H1 (cell line): ENCODE data around the gene RNF182. TPM values are rescaled to one million over a fixed set of nuclear protein-coding genes. Genes with fewer than 3 reads are reported as not detected.

ENCODE experiments used
- CTCF ChIA-PET: fragments of 300-600 bp; sonication (Branson Sonifier 250); formaldehyde crosslinking; loops from one replicate; lab custom pipeline; 2021; ENCODE audit not compliant: partially characterized antibody; lab: Charles Lee
- POLR2A ChIA-PET: fragments of 300-600 bp; sonication (Branson Sonifier 250); formaldehyde crosslinking; loops from one replicate; lab custom pipeline; 2021; ENCODE audit warnings: inconsistent platforms; ENCODE audit not compliant: partially characterized antibody; lab: Charles Lee
- DNase-seq, 2 experiments: peaks; one replicate each; pipeline versions ENCODE4 v3.0.0 to v3.0.0-alpha.2; 2010 to 2022; ENCODE audit warnings: low spot score in 2 of 2, low read depth in 1 of 2, mixed read lengths in 1 of 2
- FAIRE-seq: peaks from 2 replicates; lab custom pipeline; 2011; peaks lifted over from hg19 to GRCh38; lab: Jason Lieb, UNC
- H2AFZ ChIP-seq: 2 replicates; pipeline ENCODE4 v1.8.1; 2012; ENCODE audit warnings: low read length, inconsistent platforms
- H2AK5ac ChIP-seq: 2 replicates; pipeline ENCODE4 v1.6.1; 2013; ENCODE audit warnings: low read depth, low read length
- H2BK120ac ChIP-seq: replicated peaks from 2 replicates; pipeline ENCODE3; 2013; ENCODE audit warnings: low read depth, low read length, inconsistent platforms
- H2BK12ac ChIP-seq: 2 replicates; pipeline ENCODE4 v1.6.1; 2013; ENCODE audit warnings: low read depth, low read length
- H2BK15ac ChIP-seq: 2 replicates; pipeline ENCODE4 v1.6.1; 2013; ENCODE audit warnings: low read length
- H2BK20ac ChIP-seq: 2 replicates; pipeline ENCODE4 v1.6.1; 2013; ENCODE audit warnings: low read length
- H2BK5ac ChIP-seq: 2 replicates; pipeline ENCODE4 v1.6.1; 2013; ENCODE audit warnings: low read depth, low read length
- H3K14ac ChIP-seq: 2 replicates; pipeline ENCODE4 v1.6.1; 2013; ENCODE audit warnings: inconsistent platforms; ENCODE audit not compliant: insufficient read length
- H3K18ac ChIP-seq: 2 replicates; pipeline ENCODE4 v1.6.1; 2013; ENCODE audit warnings: low read length; ENCODE audit errors: extremely low read depth
- H3K23ac ChIP-seq: 2 replicates; pipeline ENCODE4 v1.6.1; 2013; ENCODE audit warnings: inconsistent platforms; ENCODE audit not compliant: insufficient read length
- H3K23me2 ChIP-seq: 2 replicates; pipeline ENCODE4 v1.6.1; 2013; ENCODE audit warnings: low read depth, low read length
- H3K27ac ChIP-seq: 2 replicates; pipeline ENCODE4 v1.6.1; 2011; ENCODE audit warnings: low read depth, low read length, inconsistent platforms
- H3K27me3 ChIP-seq, 4 experiments: replicated peaks in 1 of 4; 1 replicate in 1 of 4; 2 replicates in 3 of 4; pipeline versions ENCODE4 v1.6.1 to v1.8.1; 2011 to 2013; ENCODE audit warnings: low read length in 3 of 4, mild to moderate bottlenecking in 3 of 4, inconsistent platforms in 2 of 4, mixed read lengths in 2 of 4, moderate library complexity in 1 of 4; ENCODE audit not compliant: control insufficient read depth in 3 of 4, insufficient read depth in 3 of 4; ENCODE audit errors: extremely low read depth in 1 of 4
- H3K36me3 ChIP-seq, 4 experiments: 2 replicates each; pipeline versions ENCODE4 v1.6.1 to v1.8.1; 2011 to 2013; ENCODE audit warnings: mild to moderate bottlenecking in 4 of 4, low read length in 3 of 4, moderate library complexity in 2 of 4, control low read depth in 1 of 4, inconsistent platforms in 1 of 4; ENCODE audit not compliant: insufficient read depth in 4 of 4, control insufficient read depth in 2 of 4
- H3K4ac ChIP-seq: replicated peaks from 2 replicates; pipeline ENCODE3; 2013; ENCODE audit warnings: low read length, low read depth, mixed read lengths, inconsistent platforms; ENCODE audit not compliant: insufficient read length
- H3K4me1 ChIP-seq, 4 experiments: replicated peaks in 1 of 4; 1 replicate in 1 of 4; 2 replicates in 3 of 4; pipeline versions ENCODE4 v1.6.1 to v1.8.1; 2011 to 2013; ENCODE audit warnings: low read length in 3 of 4, inconsistent platforms in 2 of 4, mixed read lengths in 1 of 4; ENCODE audit not compliant: insufficient read depth in 4 of 4, control insufficient read depth in 3 of 4
- H3K4me2 ChIP-seq, 2 experiments: 2 replicates each; pipeline versions ENCODE4 v1.6.1 to v1.8.1; 2011 to 2013; ENCODE audit warnings: low read depth in 2 of 2, low read length in 2 of 2, control low read depth in 1 of 2, inconsistent platforms in 1 of 2, mild to moderate bottlenecking in 1 of 2; ENCODE audit not compliant: insufficient read depth in 1 of 2
- H3K4me3 ChIP-seq, 4 experiments: fragments of 200-600, 300-600 bp in 1 of 4; sonication (generic), shearing (Covaris generic), sonication (Bioruptor Twin) in 1 of 4; 2 replicates each; pipeline versions ENCODE4 v1.5.1 to v1.8.1; 2011 to 2016; ENCODE audit warnings: low read length in 4 of 4, low read depth in 3 of 4, control low read depth in 2 of 4, inconsistent platforms in 2 of 4, mild to moderate bottlenecking in 2 of 4, mixed read lengths in 1 of 4, moderate library complexity in 1 of 4; ENCODE audit not compliant: insufficient read depth in 2 of 4; ENCODE audit errors: extremely low read depth in 1 of 4
- H3K56ac ChIP-seq: replicated peaks from 2 replicates; pipeline ENCODE3; 2013; ENCODE audit warnings: low read depth, mild to moderate bottlenecking, mixed read lengths, low read length, inconsistent platforms; ENCODE audit not compliant: insufficient read length
- H3K79me1 ChIP-seq: 2 replicates; pipeline ENCODE4 v1.6.1; 2013; ENCODE audit warnings: low read depth, low read length, control low read depth
- H3K79me2 ChIP-seq, 2 experiments: 2 replicates each; pipeline versions ENCODE4 v1.6.1 to v1.8.1; 2012 to 2013; ENCODE audit warnings: low read length in 2 of 2, mild to moderate bottlenecking in 2 of 2, inconsistent platforms in 1 of 2; ENCODE audit not compliant: insufficient read depth in 2 of 2, control insufficient read depth in 1 of 2
- H3K9ac ChIP-seq, 4 experiments: replicated peaks in 1 of 4; 1 replicate in 1 of 4; 2 replicates in 3 of 4; pipeline versions ENCODE4 v1.6.1 to v1.8.1; 2011 to 2013; ENCODE audit warnings: low read depth in 3 of 4, low read length in 3 of 4, control low read depth in 2 of 4, mild to moderate bottlenecking in 2 of 4, moderate library complexity in 2 of 4, inconsistent platforms in 1 of 4; ENCODE audit errors: extremely low read depth in 1 of 4
- H3K9me3 ChIP-seq, 2 experiments: 2 replicates each; pipeline versions ENCODE4 v1.6.1 to v1.8.1; 2012 to 2013; ENCODE audit warnings: mild to moderate bottlenecking in 2 of 2, moderate library complexity in 2 of 2, control low read depth in 1 of 2, inconsistent platforms in 1 of 2, low read depth in 1 of 2, low read length in 1 of 2, mixed read lengths in 1 of 2; ENCODE audit not compliant: insufficient read depth in 2 of 2
- H4K20me1 ChIP-seq, 2 experiments: replicated peaks in 1 of 2; 2 replicates each; pipeline versions ENCODE3 to v1.8.1; 2011 to 2013; ENCODE audit warnings: inconsistent platforms in 2 of 2, low read length in 2 of 2, mild to moderate bottlenecking in 1 of 2; ENCODE audit not compliant: insufficient read depth in 2 of 2, control insufficient read depth in 1 of 2
- H4K5ac ChIP-seq: 2 replicates; pipeline ENCODE4 v1.6.1; 2013; ENCODE audit warnings: low read length, low read depth, mixed read lengths, inconsistent platforms; ENCODE audit not compliant: insufficient read length
- H4K8ac ChIP-seq: 2 replicates; pipeline ENCODE4 v1.8.0; 2013; ENCODE audit warnings: mild to moderate bottlenecking, moderate library complexity, low read length, inconsistent platforms; ENCODE audit not compliant: insufficient read depth; ENCODE audit errors: extremely low read depth
- H4K91ac ChIP-seq: replicated peaks from 2 replicates; pipeline ENCODE3; 2013; ENCODE audit warnings: low read length, mixed read lengths, inconsistent platforms; ENCODE audit not compliant: insufficient read length
- CHD1 ChIP-seq: IDR thresholded peaks from 2 replicates; pipeline ENCODE4 v1.6.1; 2012; ENCODE audit warnings: low read depth, low read length, improper control_type of control experiment
- EZH2 ChIP-seq: fragments of 200-600 bp; sonication (generic); IDR thresholded peaks from 2 replicates; pipeline ENCODE4 v1.7.1; 2012; ENCODE audit warnings: low read depth, mild to moderate bottlenecking, moderate library complexity, low read length, inconsistent platforms; ENCODE audit not compliant: severe bottlenecking
- GABPA ChIP-seq: IDR thresholded peaks from 2 replicates; pipeline ENCODE4 v1.6.1; 2011; ENCODE audit warnings: mild to moderate bottlenecking, low read length, moderate library complexity, borderline replicate concordance; ENCODE audit not compliant: insufficient read depth
- GTF2F1 ChIP-seq: IDR thresholded peaks from 2 replicates; pipeline ENCODE4 v1.6.1; 2012; ENCODE audit warnings: low read depth, low read length, improper control_type of control experiment, borderline replicate concordance
- POLR2A ChIP-seq, 2 experiments: IDR thresholded peaks; 1 replicate in 1 of 2; 2 replicates in 1 of 2; pipeline ENCODE4 v1.6.1; 2011; ENCODE audit warnings: low read depth in 2 of 2, low read length in 2 of 2, mild to moderate bottlenecking in 2 of 2; ENCODE audit errors: control extremely low read depth in 1 of 2
- RAD21 ChIP-seq, 2 experiments: IDR thresholded peaks in 1 of 2; conservative IDR thresholded peaks in 1 of 2; 2 replicates each; pipeline ENCODE4 v1.6.1; 2011; ENCODE audit warnings: low read depth in 2 of 2, low read length in 2 of 2, improper control_type of control experiment in 1 of 2, inconsistent platforms in 1 of 2, mild to moderate bottlenecking in 1 of 2, moderate library complexity in 1 of 2
- RFX5 ChIP-seq: IDR thresholded peaks from 2 replicates; pipeline ENCODE4 v1.6.1; 2011; ENCODE audit warnings: low read depth, low read length, improper control_type of control experiment, borderline replicate concordance
- RXRA ChIP-seq: IDR thresholded peaks from 2 replicates; pipeline ENCODE4 v1.6.1; 2011; ENCODE audit warnings: low read depth, mild to moderate bottlenecking, low read length, moderate library complexity; ENCODE audit not compliant: insufficient read depth
- SP1 ChIP-seq: IDR thresholded peaks from 2 replicates; pipeline ENCODE4 v1.6.1; 2011; ENCODE audit warnings: low read depth, low read length
- WGBS, 2 experiments: shearing (Covaris generic) in 1 of 2; methylation state at CpG; one replicate each; pipeline versions ENCODE4 v1.1.6 to v1.1.7; 2013 to 2015; ENCODE audit warnings: low lambda C conversion rate in 2 of 2, mixed read lengths in 2 of 2, inconsistent platforms in 1 of 2, low coverage in 1 of 2, missing lambda C conversion rate in 1 of 2; ENCODE audit not compliant: insufficient replicate concordance in 2 of 2, insufficient coverage in 1 of 2, insufficient read length in 1 of 2; ENCODE audit errors: extremely low coverage in 1 of 2, missing lambda C conversion rate in 1 of 2; 5-methylcytosine and 5-hydroxymethylcytosine counted together
- polyA plus RNA-seq, 7 experiments: library from polyadenylated mRNA; depleted of rRNA in 3 of 7; stranded (reverse) in 5 of 7; unstranded in 2 of 7; fragments of >200 nt in 5 of 7; fragments of 200-250 nt in 2 of 7; gene quantifications; 1 replicate in 5 of 7; 2 replicates in 1 of 7; 4 replicates in 1 of 7; pipeline versions ENCODE4 v1.2.1 to v1.2.3, GENCODE V29; 2011 to 2013; ENCODE audit warnings: missing spikeins in 2 of 7, mixed read lengths in 2 of 7
- total RNA-seq: library from RNA; stranded (reverse); fragmentation: NEBNext Ultra II Directional; extraction: Animal tissue kit (Norgen Biotek cat#: 25700); gene quantifications from 2 replicates; pipeline ENCODE4 v1.2.1, GENCODE V29; 2021
- TF ChIP-seq, protein P1 (sequence below): IDR thresholded peaks from 2 replicates; pipeline ENCODE4 v1.6.1; 2012; ENCODE audit warnings: inconsistent platforms

Gene RNF182
- total and polyA plus RNA-seq, 2 of the 8 experiments (the other 6 are each of a cell fraction or from before 2014, with no cell fraction given): 6.2 to 10.7 TPM

DNA sequence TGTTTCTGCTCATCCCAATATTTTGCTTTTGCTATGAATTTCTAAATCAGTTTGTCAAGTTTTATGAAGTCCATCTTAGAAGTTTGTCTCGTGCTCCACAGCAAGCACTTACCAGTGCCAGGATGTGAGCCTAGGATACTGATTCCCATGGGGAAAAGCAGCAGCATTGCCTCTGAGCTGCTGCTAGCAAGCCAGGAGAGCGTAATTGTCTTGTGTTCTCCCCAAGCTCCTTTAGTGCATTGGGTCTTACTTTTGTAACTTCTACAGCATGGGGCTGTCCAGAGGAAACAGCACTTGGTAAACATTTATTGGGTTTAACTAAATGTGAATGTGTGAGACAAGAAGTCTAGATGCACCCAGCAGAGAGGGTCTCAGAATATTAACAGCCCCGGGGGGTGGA, 76.1 kb downstream of the RNF182 start:
- no peaks in the 10 kb centered on the region; a peak in 1 of 7 replicates for H3K27me3 ChIP-seq
- DNase-seq: no peak
- no peak overlapping the region for H2BK120ac ChIP-seq
- H3K56ac ChIP-seq: no peak overlapping the region
- H3K79me1 ChIP-seq: no peaks in the 10 kb centered on the region
- H2AK5ac ChIP-seq: no peak overlapping the region
- no peak overlapping the region for H3K4me3 ChIP-seq
- H3K18ac ChIP-seq: no peak overlapping the region
- H4K8ac ChIP-seq: no peak overlapping the region
- H3K4ac ChIP-seq: no peak overlapping the region
- no peak overlapping the region for H3K23ac ChIP-seq
- WGBS, 2 experiments: 89% methylated on average over 3 of the region's 3 CpGs; no CpG with 5 or more reads in 1 of the 2 experiments
- no peak overlapping the region for H2BK20ac ChIP-seq
- no peak overlapping the region for H2BK15ac ChIP-seq
- no peak overlapping the region for H3K4me2 ChIP-seq
- H3K79me2 ChIP-seq: no peaks in the 10 kb centered on the region
- H4K20me1 ChIP-seq: no peaks in the 10 kb centered on the region
- H3K23me2 ChIP-seq: no peaks in the 10 kb centered on the region
- no peak overlapping the region for H3K27ac ChIP-seq
- no peak overlapping the region for H3K14ac ChIP-seq
- H4K5ac ChIP-seq: no peak overlapping the region
- no peak overlapping the region for H4K91ac ChIP-seq
- H2AFZ ChIP-seq: no peak overlapping the region
- H3K9me3 ChIP-seq: peaks cover 0 to 8% of the 10 kb centered on the region in 2 experiments; a peak in 1 of 4 replicates
- no peak overlapping the region for H3K9ac ChIP-seq
- H3K36me3 ChIP-seq: no peaks in the 10 kb centered on the region
- CTCF ChIA-PET: interaction anchor here (0.6 to 1.5 kb wide), 6 partner anchors 15 to 217 kb away, joined by 3 to 5 read pairs (median 4); no protein-coding TSS in a partner anchor
- no peak overlapping the region for H2BK12ac ChIP-seq
- TF ChIP-seq GABPA (no peak), CHD1 (no peak), RFX5 (no peak), EZH2 (no peak), SP1 (no peak), POLR2A (IDR thresholded peaks at IDR 0.05; ENCODE audit: control extremely low read depth in 1 of 2, low read depth in 2 of 2, low read length in 2 of 2) (no peak), RXRA (no peak), GTF2F1 (no peak), RAD21 (IDR thresholded peaks at IDR 0.05 in 1 of 2, conservative IDR thresholded peaks at IDR 0.05 in 1 of 2; ENCODE audit: low read depth in 2 of 2, low read length in 2 of 2) (no peak)
- TF ChIP-seq, protein P1, sequence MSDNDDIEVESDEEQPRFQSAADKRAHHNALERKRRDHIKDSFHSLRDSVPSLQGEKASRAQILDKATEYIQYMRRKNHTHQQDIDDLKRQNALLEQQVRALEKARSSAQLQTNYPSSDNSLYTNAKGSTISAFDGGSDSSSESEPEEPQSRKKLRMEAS: no peak
- TF ChIP-seq, all 59 proteins: peak for 0
- POLR2A ChIA-PET: no interaction called here
- FAIRE-seq: no peak
- H3K4me1 ChIP-seq: peaks cover 0 to 6% (median 2%) of the 10 kb centered on the region in 4 experiments; a peak in 2 of 7 replicates
- no peak overlapping the region for H2BK5ac ChIP-seq
